KMS-11 (cell line): ENCODE measurements around the gene NOL12.

Source experiments
- H2AFZ ChIP-seq: fragments of 200-600 bp; sonication (generic); 2 replicates; pipeline ENCODE4 v1.6.1; 2016; ENCODE audit warnings: antibody characterized with exemption, mixed run types, low read depth
- H3K27ac ChIP-seq: fragments of 200-600 bp; sonication (generic); 2 replicates; pipeline ENCODE4 v1.6.1; 2016; ENCODE audit warnings: mild to moderate bottlenecking, mixed run types
- H3K27me3 ChIP-seq: fragments of 200-600 bp; sonication (generic); 2 replicates; pipeline ENCODE4 v1.6.1; 2017; ENCODE audit warnings: mild to moderate bottlenecking, low read depth, mixed run types, moderate library complexity; ENCODE audit not compliant: insufficient read depth
- H3K36me3 ChIP-seq: fragments of 200-600 bp; sonication (generic); 2 replicates; pipeline ENCODE4 v1.6.1; 2017; ENCODE audit warnings: mild to moderate bottlenecking, mixed run types; ENCODE audit not compliant: insufficient read depth
- H3K4me1 ChIP-seq: fragments of 200-600 bp; sonication (generic); 2 replicates; pipeline ENCODE4 v1.6.1; 2016; ENCODE audit warnings: mild to moderate bottlenecking, low read depth, mixed run types; ENCODE audit not compliant: poor library complexity, severe bottlenecking
- H3K4me2 ChIP-seq: fragments of 200-600 bp; sonication (generic); 2 replicates; pipeline ENCODE4 v1.7.0; 2016; ENCODE audit warnings: mild to moderate bottlenecking, mixed run types
- H3K4me3 ChIP-seq: fragments of 200-600 bp; sonication (generic); IDR thresholded peaks from 2 replicates; pipeline ENCODE4 v1.6.1; 2017; ENCODE audit warnings: low read depth, low read length, mixed read lengths; ENCODE audit not compliant: insufficient read depth
- H3K79me2 ChIP-seq: fragments of 200-600 bp; sonication (generic); 2 replicates; pipeline ENCODE4 v1.6.1; 2016; ENCODE audit warnings: low read depth, mixed run types; ENCODE audit not compliant: insufficient read depth
- H3K9ac ChIP-seq: fragments of 200-600 bp; sonication (generic); 2 replicates; pipeline ENCODE4 v1.6.1; 2016; ENCODE audit warnings: mild to moderate bottlenecking, mixed run types
- H4K20me1 ChIP-seq: fragments of 200-600 bp; sonication (generic); 2 replicates; pipeline ENCODE4 v1.6.1; 2016; ENCODE audit warnings: mild to moderate bottlenecking, mixed run types; ENCODE audit not compliant: insufficient read depth
- CTCF ChIP-seq: fragments of 200-600 bp; sonication (generic); conservative IDR thresholded peaks from 2 replicates; pipeline ENCODE4 v1.6.1; 2017; ENCODE audit warnings: low read depth, mild to moderate bottlenecking, antibody characterized with exemption, low read length, moderate library complexity, mixed read lengths

The NOL12 gene

GRCh38 chr22:37686002-37686982, at the start of gene NOL12:
Gene NOL12, plus strand, starts transcription at chr22:37686343. Its CDS starts 50 bp downstream, at chr22:37686393.
- no peak for TF ChIP-seq CTCF
- H2AFZ ChIP-seq: peak within 1 kb of the TSS; percentile 88
- H3K9ac ChIP-seq: peak within 1 kb of the TSS; percentile 76

GRCh38 chr22:37636949-37637273, 49.2 kb upstream of the NOL12 start:
- Histone ChIP-seq H3K79me2 (no peaks in the 10 kb centered on the region; the same call in 1 of the 2 replicates), H3K4me3 (no peak overlapping the region), H3K36me3 (no peaks in the 10 kb centered on the region), H3K9ac (no peak overlapping the region; the same call in 1 of the 2 replicates), H3K27me3 (no peaks in the 10 kb centered on the region), H2AFZ (no peak overlapping the region), H3K4me1 (peaks cover 81% of the 10 kb centered on the region), H3K4me2 (peak overlapping the region; percentile 57), H3K27ac (peak overlapping the region; percentile 83), H4K20me1 (no peaks in the 10 kb centered on the region)
- no peak for TF ChIP-seq CTCF

More at GRCh38 chr22:37686002-37686982, at the start of gene NOL12:
- peak within 1 kb of the TSS; percentile 41; the same call in 1 of the 2 replicates for H3K27ac ChIP-seq
- H4K20me1 ChIP-seq: no peaks in the 10 kb centered on the region
- H3K4me2 ChIP-seq: peak within 1 kb of the TSS; percentile 83
- peaks cover 12% of the 10 kb centered on the region; the same call in 1 of the 2 replicates for H3K79me2 ChIP-seq
- H3K27me3 ChIP-seq: no peaks in the 10 kb centered on the region
- no peak within 1 kb of the TSS for H3K4me3 ChIP-seq
- H3K36me3 ChIP-seq: no peaks in the 10 kb centered on the region
- peaks cover 12% of the 10 kb centered on the region for H3K4me1 ChIP-seq

GRCh38 chr22:37638391-37639069, 47.6 kb upstream of the NOL12 start:
- Histone ChIP-seq H3K27ac (no peak overlapping the region; the same call in 1 of the 2 replicates), H3K27me3 (no peaks in the 10 kb centered on the region), H3K9ac (no peak overlapping the region; the same call in 1 of the 2 replicates), H3K36me3 (no peaks in the 10 kb centered on the region), H4K20me1 (no peaks in the 10 kb centered on the region), H3K79me2 (no peaks in the 10 kb centered on the region; the same call in 1 of the 2 replicates), H2AFZ (peak overlapping the region; percentile 64; the same call in 1 of the 2 replicates), H3K4me1 (peaks cover 65% of the 10 kb centered on the region), H3K4me3 (no peak overlapping the region), H3K4me2 (peak overlapping the region; percentile 49)
- no peak for TF ChIP-seq CTCF

- Histone ChIP-seq H3K27me3 (no peaks in the 10 kb centered on the region), H3K4me1 (peaks cover 58% of the 10 kb centered on the region), H2AFZ (peak within 1 kb of the TSS; percentile 64), H3K27ac (no peak within 1 kb of the TSS), H3K4me3 (no peak within 1 kb of the TSS), H3K79me2 (no peaks in the 10 kb centered on the region; the same call in 1 of the 2 replicates), H3K9ac (peak within 1 kb of the TSS; percentile 65; the same call in 1 of the 2 replicates), H4K20me1 (no peaks in the 10 kb centered on the region), H3K36me3 (no peaks in the 10 kb centered on the region), H3K4me2 (peak within 1 kb of the TSS; percentile 49)
- no peak for TF ChIP-seq CTCF
These were observed 46.9 kb upstream of the NOL12 start, which contains the start of gene SH3BP1 for GRCh38 chr22:37639070-37639760. Gene SH3BP1, plus strand, starts transcription at chr22:37639669. Its CDS starts 119 bp downstream, at chr22:37639788.
